ENCODE measurements around the gene CENPT. TPM values are rescaled to one million over a fixed set of nuclear protein-coding genes. Genes with fewer than 3 reads are reported as not detected.
A peak's percentile ranks its signal among the peaks of the same experiment; 100 is the strongest.
"Not testable (repeated sequence)": the region's sequence is repeated elsewhere in the genome, so short reads cannot be mapped to it uniquely, and the experiment has no call there.

CENPT gene
- total RNA-seq, 1 donor from 2014 or later: 36.2 TPM

DNA sequence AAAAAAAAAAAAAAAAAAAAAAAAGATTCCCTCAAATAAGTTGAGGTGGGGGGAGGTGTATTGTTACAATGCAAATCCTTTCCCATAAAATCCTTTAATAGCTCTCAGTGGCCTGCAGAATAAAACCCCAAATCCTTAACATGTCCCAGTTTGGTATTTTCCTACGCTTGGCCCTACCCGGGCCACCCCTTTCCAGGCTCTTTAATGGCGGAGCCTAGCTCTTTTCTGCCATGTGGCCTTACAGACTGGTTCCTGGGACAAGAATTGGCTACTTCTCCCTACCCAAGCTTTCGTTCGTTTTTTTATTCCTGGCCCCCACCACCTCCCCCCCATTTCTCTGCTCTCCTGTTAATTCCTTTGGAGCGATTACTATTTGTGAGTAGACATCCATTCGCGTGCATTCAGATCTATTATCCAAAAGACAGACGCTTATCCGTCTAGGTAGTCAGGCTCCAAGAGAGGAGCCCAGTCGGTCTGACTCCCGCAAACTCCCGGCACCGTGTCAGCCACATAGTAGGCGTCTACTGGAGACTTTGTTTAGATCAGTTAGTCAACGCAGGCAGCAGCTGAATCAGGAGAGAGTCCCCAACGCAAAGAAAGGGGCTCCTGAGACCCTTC lies 6.2 kb downstream of the CENPT start:
- Mint-ChIP-seq H3K27ac (peak overlapping the region; percentile 97), H3K4me3 (peak overlapping the region; percentile 93), H3K4me1 (peaks cover 35% of the 10 kb centered on the region), H3K36me3 (no peaks in the 10 kb centered on the region), H3K27me3 (ENCODE audit: insufficient read depth, low read depth) (peaks cover 3% of the 10 kb centered on the region), H3K9me3 (no peaks in the 10 kb centered on the region)
- H3K36me3 ChIP-seq: no peaks in the 10 kb centered on the region
- peak overlapping the region; percentile 91 for H3K27ac ChIP-seq
- peaks cover 24% of the 10 kb centered on the region for H3K4me1 ChIP-seq
- TF ChIP-seq EZH2 (IDR thresholded peaks at IDR 0.05) (no peak), EZH2phosphoT487 (IDR thresholded peaks at IDR 0.05) (no peak)
- TF ChIP-seq, protein P1, sequence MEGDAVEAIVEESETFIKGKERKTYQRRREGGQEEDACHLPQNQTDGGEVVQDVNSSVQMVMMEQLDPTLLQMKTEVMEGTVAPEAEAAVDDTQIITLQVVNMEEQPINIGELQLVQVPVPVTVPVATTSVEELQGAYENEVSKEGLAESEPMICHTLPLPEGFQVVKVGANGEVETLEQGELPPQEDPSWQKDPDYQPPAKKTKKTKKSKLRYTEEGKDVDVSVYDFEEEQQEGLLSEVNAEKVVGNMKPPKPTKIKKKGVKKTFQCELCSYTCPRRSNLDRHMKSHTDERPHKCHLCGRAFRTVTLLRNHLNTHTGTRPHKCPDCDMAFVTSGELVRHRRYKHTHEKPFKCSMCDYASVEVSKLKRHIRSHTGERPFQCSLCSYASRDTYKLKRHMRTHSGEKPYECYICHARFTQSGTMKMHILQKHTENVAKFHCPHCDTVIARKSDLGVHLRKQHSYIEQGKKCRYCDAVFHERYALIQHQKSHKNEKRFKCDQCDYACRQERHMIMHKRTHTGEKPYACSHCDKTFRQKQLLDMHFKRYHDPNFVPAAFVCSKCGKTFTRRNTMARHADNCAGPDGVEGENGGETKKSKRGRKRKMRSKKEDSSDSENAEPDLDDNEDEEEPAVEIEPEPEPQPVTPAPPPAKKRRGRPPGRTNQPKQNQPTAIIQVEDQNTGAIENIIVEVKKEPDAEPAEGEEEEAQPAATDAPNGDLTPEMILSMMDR (IDR thresholded peaks at IDR 0.05): no peak
- H3K27me3 ChIP-seq: no peaks in the 10 kb centered on the region
- peak overlapping the region; percentile 100 for H2AFZ ChIP-seq (replicated peaks)
- no peak for DNase-seq (ENCODE audit: low spot score)
- no peak overlapping the region for H3K9ac ChIP-seq
- H3K79me2 ChIP-seq (ENCODE audit: low read depth): peaks cover 31% of the 10 kb centered on the region
- no peaks in the 10 kb centered on the region for H3K9me3 ChIP-seq (ENCODE audit: low read depth)
- peak overlapping the region; percentile 91 for H3K4me2 ChIP-seq
- peak overlapping the region; percentile 96 for H3K4me3 ChIP-seq
- H4K20me1 ChIP-seq (ENCODE audit: low read depth): peaks cover 24% of the 10 kb centered on the region
- H3F3A ChIP-seq (ENCODE audit: low read depth): peaks cover 37% of the 10 kb centered on the region

DNA sequence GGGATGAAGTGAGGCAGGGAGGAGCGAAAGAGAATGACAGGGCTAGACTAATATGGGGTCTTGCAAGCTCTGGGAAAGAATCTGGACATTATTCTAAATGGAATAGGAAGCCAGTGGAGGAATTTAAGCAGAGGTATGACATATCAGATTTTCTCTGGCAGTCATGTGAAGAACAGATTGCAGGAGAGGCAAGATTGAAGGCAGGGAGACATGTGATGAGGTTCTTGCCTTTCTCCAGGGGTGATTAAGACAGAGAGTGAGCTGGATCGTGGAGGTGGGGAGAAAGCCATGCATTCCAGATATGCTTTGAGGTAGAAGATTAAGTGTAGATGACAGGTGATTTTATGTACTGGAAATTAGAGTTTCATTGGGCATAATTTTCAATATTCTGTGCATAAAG lies 9.7 kb downstream of the CENPT start:
- no peaks in the 10 kb centered on the region for H3K36me3 Mint-ChIP-seq
- H3K4me1 Mint-ChIP-seq: peaks cover 9% of the 10 kb centered on the region
- H3K4me3 Mint-ChIP-seq: peak overlapping the region; percentile 4

DNA sequence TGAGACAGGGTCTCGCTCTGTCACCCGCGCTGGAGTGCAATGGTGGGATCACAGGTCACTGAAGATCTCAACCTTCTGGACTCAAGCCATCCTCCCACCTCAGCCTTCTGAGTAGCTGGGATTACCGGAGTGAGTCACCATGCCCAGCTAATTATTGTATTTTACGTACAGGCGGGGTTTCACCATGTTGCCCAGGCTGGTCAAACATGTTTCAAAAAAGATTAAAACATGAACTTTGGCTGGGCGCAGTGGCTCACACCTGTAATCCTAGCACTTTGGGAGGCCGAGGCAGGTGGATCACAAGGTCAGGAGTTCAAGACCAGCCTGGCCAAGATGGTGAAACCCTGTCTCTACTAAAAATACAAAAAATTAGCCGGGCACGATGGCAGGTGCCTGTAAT lies 10.3 kb downstream of the CENPT start:
- not testable (repeated sequence) for DNase-seq (ENCODE audit: low spot score); H4K20me1 ChIP-seq (ENCODE audit: low read depth); H3K9me3 ChIP-seq (ENCODE audit: low read depth); H3K36me3 ChIP-seq; H2AFZ ChIP-seq (replicated peaks); H3K36me3 Mint-ChIP-seq; H3K9ac ChIP-seq; H3K27ac Mint-ChIP-seq; H3K4me2 ChIP-seq; H3K4me1 ChIP-seq; H3K9me3 Mint-ChIP-seq; H3F3A ChIP-seq (ENCODE audit: low read depth); H3K27me3 Mint-ChIP-seq (ENCODE audit: insufficient read depth, low read depth); H3K27ac ChIP-seq; H3K4me3 Mint-ChIP-seq; H3K4me3 ChIP-seq; H3K27me3 ChIP-seq
- peaks cover 14% of the 10 kb centered on the region for H3K4me1 Mint-ChIP-seq
- H3K79me2 ChIP-seq (ENCODE audit: low read depth): peaks cover 14% of the 10 kb centered on the region

More for the DNA sequence above, 9.7 kb downstream of the CENPT start:
- Histone ChIP-seq H3K9ac (no peak overlapping the region), H3K36me3 (no peaks in the 10 kb centered on the region), H3K4me1 (no peaks in the 10 kb centered on the region), H4K20me1 (ENCODE audit: low read depth) (peaks cover under 1% of the 10 kb centered on the region), H3K4me2 (no peak overlapping the region), H3F3A (ENCODE audit: low read depth) (peaks cover 12% of the 10 kb centered on the region), H2AFZ (replicated peaks) (no peak overlapping the region), H3K4me3 (no peak overlapping the region), H3K27ac (no peak overlapping the region), H3K9me3 (ENCODE audit: low read depth) (no peaks in the 10 kb centered on the region), H3K27me3 (no peaks in the 10 kb centered on the region), H3K79me2 (ENCODE audit: low read depth) (peaks cover 8% of the 10 kb centered on the region)
- Mint-ChIP-seq H3K27me3 (ENCODE audit: insufficient read depth, low read depth) (peaks cover 8% of the 10 kb centered on the region), H3K27ac (no peak overlapping the region), H3K9me3 (no peaks in the 10 kb centered on the region)
- TF ChIP-seq, protein P1 (IDR thresholded peaks at IDR 0.05): no peak
- TF ChIP-seq EZH2phosphoT487 (IDR thresholded peaks at IDR 0.05) (no peak), EZH2 (IDR thresholded peaks at IDR 0.05) (no peak)
- no peak for DNase-seq (ENCODE audit: low spot score)

DNA sequence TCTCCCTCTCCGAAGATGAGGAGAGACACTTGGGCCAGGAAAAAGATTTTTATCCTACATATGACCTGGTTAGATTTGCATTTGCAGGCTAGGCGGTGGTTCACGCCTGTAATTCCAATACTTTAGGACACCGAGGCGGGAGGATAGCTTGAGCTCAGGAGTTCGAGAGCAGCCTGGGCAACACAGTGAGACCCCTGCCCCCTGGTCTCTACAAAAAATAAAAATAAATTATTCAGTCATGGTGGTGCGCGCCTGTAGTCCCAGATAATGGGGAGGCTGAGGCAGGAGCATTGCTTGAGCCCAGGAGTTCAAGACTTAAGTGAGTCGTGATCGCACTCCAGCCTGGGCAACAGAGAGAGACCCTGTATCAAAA lies 13.3 kb downstream of the CENPT start:
- Histone ChIP-seq H3K9me3 (ENCODE audit: low read depth) (no peaks in the 10 kb centered on the region), H3F3A (ENCODE audit: low read depth) (no peaks in the 10 kb centered on the region), H3K9ac (no peak overlapping the region), H3K36me3 (no peaks in the 10 kb centered on the region), H3K27ac (no peak overlapping the region), H3K4me3 (peak overlapping the region; percentile 76), H3K79me2 (ENCODE audit: low read depth) (peaks cover 15% of the 10 kb centered on the region), H3K27me3 (no peaks in the 10 kb centered on the region), H3K4me1 (no peaks in the 10 kb centered on the region), H2AFZ (replicated peaks) (peak overlapping the region; percentile 55), H4K20me1 (ENCODE audit: low read depth) (no peaks in the 10 kb centered on the region), H3K4me2 (peak overlapping the region; percentile 86)
- Mint-ChIP-seq H3K4me1 (peaks cover 9% of the 10 kb centered on the region), H3K9me3 (no peaks in the 10 kb centered on the region), H3K27ac (peak overlapping the region; percentile 42), H3K27me3 (ENCODE audit: insufficient read depth, low read depth) (peaks cover 9% of the 10 kb centered on the region), H3K36me3 (no peaks in the 10 kb centered on the region), H3K4me3 (peak overlapping the region; percentile 90)
- TF ChIP-seq EZH2 (IDR thresholded peaks at IDR 0.05) (no peak), EZH2phosphoT487 (IDR thresholded peaks at IDR 0.05) (no peak)
- TF ChIP-seq, protein P1 (IDR thresholded peaks at IDR 0.05): no peak
- no peak for DNase-seq (ENCODE audit: low spot score)

All from neural progenitor cell (in vitro differentiated cells).